ENCODE measurements around the gene DCXR. TPM values are rescaled to one million over a fixed set of nuclear protein-coding genes. Genes with fewer than 3 reads are reported as not detected.

Gene DCXR
- 100 to 1,000 TPM in 1 of 4 donors, 10 to 100 TPM in 3; 75.7 to 111 (median 91.6) TPM for polyA plus RNA-seq (ENCODE audit: insufficient read length in 4 of 4)

DNA sequence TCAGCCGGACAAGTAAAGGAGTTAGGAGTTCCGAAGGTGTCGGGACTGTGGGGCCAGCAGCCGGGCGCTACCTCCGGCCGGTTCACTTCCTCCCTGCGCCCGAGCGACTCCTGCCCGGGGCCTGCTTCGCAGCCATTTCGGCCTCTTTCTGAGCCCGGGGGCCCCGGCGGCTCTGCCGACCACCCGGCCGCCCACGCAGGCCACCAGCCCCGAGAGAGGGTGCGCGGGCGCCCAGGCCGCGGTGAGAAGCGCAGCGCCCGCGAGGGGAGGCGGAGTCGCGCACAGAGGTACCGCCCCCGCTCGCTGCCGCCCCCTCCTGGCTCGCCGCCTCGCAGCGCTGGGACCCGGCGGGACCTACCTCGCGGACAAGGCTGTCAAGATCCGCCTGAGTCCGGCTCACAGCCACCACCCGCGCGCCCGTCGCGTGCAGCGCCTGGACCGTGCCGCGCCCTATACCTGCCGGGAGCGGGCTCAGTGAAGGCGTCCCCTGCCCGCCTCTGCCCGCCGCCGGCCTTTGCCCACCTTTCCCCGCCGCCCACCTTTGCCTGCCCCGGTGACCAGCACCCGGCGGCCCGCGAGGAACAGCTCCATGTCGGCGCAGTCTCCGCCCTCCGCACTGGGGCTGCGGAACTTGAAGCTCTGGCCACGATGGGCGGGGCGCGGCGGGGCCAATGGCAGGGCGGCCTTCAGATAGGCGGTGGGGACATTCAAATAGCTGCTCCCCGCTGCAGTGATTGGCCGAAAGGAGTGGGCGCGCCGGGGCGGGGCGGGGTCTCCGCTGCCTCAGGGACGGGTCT, at the start of gene DCXR:
Gene DCXR (minus strand): TSS at position 606 of the 797 bp plus-strand sequence. CDS start 15 bp downstream, at position 591.
- peak; percentile 88 to 93 (median 90) for DNase-seq (ENCODE audit: low read depth in 4 of 4, low spot score in 3 of 4)

DNA sequence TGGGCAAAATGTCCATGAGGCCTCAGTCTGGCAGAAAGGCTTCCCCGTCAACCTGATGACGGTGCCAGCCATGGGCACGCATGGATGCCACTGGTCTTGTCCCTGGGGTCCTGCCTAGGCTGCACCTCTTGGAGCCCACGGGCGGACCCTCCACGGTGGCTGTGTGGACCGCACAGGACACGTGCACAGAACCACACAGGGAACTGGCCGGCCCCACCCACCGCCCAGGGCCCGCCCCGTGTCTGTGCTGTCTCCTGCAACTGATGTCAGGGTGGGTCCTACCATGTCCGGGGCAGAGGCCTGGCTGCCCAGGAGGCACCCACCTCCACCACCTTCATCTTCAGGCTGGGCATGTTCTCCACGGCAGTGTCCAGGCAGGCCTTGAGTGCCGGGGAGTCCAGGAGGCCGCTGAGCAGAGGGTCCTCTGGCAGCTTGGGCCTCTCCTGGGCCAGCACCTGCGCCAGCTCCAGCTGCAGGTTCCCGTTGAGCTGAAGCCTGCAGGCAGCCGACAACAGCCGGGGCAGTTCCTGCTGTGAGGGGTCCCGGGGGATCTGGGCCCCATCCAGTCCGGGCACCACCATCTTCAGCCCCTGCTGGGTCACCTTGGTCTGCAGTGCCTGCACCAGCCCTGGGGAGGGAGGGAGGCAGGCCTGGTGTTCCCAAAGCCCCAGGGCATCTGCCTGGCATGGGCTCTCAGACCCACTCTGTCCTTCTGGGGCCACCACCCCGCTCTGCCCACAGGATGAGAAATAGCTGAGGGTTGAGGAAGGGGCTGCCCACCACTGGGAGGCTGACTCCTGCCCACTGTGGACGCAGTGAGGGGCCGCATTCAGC, 48.7 kb upstream of the DCXR start:
- no peak for DNase-seq (ENCODE audit: low read depth in 4 of 4, low spot score in 3 of 4)

DNA sequence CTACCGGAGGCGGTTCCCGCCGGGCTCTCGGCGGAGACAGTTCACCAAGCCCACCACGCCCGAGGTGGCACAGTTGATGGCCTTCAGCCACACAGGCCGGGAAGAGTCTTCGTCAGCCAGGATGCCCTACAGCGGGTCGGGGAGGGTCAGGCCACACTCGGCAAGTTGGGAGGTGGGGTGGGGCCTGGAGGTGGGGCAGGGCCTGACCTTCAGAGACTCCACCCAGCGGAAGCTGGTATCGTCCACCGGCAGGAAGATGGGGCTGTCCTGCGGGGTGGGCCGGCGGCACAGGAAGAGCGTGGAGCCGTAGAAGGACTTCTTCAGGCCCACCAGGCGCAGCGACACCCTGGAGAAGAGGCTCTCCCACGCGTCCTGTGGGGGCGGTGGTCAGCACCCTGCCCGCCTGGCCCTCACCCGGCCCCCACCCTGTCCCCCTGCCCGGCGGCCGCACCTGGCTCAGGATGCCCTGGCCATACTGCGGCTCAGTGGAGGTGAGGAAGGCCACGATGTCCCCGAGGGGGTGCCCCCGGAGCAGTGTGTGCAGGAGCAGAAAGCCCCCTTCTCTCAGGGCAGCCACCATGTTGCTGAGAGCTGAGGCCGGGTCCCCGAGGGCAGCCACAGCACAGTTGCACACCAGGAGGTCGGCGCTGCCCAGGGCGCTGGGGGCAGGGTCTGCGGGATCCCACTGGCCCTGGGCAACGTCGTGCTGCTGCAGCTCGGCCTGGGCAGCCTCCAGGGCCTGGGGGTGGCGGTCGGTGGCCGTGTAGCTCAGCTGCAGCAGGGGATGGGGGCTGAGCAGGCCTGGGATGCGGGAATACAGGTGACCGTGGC, 47.7 kb upstream of the DCXR start:
- DNase-seq (ENCODE audit: low read depth in 4 of 4, low spot score in 3 of 4), result no peak

DNA sequence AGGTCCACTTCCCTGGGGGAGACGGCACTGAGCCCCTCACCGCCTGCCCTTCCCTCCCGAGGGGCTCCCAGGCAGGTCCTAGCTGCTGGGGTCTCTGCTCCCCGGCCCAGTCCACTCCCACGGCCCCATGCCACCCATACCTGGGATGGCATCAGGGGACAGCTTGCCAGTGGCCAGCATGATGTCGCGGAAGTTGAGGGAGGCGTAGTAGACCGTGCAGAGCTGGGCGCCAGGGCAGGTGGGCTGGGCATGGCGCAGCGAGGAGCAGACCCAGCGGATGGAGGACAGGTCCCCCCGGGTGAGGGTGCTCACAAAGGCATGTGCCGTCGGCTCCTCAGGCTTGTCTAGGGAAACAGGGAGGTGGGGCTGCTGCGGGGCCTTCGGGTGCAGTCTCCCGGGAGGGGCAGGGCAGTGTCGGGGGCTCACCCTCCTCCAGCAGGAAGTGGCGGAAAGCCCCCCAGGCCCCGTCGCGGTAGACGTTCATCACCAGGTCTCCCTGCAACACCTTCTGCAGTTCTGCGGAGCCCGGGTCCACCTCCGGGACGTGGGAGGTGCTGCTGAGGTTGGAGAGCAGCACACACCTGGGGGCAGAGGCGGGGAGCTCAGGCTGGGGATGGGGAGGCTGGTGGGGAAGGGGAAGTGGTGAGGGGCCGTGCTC, 47.0 kb upstream of the DCXR start:
- no peak for DNase-seq (ENCODE audit: low read depth in 4 of 4, low spot score in 3 of 4)

DNA sequence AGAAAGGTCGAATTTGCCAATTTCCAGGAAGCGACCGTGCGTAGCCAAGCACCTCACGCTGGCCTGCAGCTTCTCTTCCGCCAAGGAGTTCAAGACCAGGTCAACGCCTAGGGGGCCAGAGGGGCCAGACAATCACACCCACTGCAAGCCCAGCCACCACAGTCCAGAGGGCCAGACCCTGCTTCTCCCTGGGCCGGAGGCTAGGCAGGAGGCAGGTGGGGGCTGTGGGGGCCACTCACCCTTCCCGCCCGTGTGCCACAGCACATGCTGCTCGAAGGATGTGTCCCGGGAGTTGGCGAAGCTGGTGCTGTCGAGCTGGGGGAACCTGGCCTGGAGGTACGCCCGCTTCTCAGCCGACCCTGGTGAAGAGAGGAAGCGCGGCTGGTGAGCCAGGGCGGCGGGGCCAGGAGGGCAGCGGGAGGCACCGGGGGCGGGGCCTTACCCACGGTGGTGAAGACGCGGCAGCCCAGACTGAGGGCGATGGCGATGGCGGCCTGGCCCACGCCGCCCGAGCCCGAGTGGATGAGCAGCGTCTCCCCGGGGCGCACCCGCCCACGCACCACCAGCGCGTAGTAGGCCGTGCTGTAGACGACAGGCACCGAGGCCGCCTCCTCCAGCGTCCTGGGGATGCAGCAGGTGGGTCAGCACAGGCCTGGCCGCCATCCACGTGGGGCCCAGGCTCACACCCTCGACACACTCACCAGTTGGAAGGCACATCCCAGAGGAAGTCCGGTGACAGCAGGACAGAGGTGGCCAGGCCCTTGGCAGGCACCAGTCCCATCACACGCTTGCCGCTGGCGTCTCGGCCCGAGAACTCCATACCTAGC, 46.2 kb upstream of the DCXR start:
- no peak for DNase-seq (ENCODE audit: low read depth in 4 of 4, low spot score in 3 of 4)

DNA sequence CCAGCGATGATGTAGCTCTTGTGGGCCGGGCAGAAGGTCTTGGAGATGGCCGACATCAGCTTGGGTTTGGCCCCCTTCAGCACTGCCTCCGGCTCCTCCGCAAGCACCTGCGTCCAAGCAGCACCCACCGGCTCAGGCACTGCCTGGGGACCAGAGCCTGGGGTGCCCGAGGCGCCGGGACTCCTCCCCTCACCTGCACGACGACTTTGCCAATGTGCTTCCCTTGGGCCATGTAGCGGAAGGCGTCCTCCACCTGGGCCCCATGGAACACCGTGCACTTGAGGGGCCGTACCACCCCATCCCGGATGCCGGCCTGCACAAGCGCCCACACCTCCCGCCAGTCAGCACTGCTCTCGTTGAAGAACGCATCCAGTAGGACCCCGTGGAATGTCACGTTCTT, 45.5 kb upstream of the DCXR start:
- no peak for DNase-seq (ENCODE audit: low read depth in 4 of 4, low spot score in 3 of 4)

DNA sequence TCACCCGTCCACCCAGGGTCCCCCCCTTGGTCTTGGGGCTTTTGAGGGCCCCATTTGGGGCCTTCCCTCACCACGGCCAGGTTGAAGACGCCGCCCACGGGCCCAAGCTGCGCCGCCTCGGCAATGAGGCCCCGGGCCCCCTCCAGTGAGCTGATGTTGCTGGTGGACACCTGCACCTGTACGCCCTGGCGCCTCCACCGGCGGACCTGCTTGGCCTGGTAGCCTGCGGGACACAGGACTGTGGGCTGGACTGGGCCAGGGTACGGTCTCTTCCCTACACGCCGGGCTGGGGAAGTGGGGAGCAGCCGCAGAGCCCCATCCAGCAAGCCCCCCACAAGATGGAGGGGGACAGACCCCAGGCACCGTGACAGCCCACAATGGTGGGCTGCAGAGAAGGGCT, 45.0 kb upstream of the DCXR start:
- DNase-seq (ENCODE audit: low read depth in 4 of 4, low spot score in 3 of 4), result no peak

DNA sequence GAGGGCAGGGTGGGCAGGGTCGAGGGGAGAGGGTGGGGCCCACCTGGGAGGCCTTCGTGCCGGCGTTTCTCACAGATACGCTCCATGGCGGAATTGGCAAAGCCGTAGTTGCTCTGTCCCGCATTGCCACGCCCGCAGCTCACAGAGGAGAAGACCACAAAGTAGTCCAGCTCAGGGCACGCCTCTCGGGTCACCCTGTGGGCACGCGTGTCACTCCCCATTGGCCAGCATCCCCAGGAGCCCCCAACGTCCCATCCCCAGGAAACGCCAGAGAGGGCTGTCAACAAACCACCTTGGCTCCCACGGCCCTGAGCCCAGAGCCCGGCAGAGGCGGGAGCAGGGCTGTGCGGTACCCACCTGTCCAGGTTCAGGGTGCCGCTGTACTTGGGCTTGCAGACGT, 44.5 kb upstream of the DCXR start:
- DNase-seq (ENCODE audit: low read depth in 4 of 4, low spot score in 3 of 4), result no peak

DNA sequence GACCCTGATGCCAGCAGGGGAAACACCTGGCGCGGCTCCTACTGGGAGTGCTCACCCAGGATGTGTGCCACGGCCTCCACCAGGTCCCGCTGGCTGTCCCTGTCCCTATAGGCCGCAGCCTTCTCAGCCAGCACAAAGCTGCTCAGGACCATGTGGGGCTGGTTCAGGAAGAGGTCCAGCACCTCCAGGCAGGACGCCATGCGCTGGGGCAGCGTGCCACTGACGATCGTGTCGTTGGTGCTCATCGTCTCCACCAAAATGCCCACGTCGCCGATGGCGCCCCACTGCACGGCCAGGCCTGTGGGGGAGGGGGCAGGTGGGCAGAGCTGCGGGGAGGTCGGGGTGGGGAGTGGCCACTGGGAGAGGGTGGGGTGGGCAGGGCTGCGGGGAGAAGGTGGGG, 44.0 kb upstream of the DCXR start:
- no peak for DNase-seq (ENCODE audit: low read depth in 4 of 4, low spot score in 3 of 4)

DNA sequence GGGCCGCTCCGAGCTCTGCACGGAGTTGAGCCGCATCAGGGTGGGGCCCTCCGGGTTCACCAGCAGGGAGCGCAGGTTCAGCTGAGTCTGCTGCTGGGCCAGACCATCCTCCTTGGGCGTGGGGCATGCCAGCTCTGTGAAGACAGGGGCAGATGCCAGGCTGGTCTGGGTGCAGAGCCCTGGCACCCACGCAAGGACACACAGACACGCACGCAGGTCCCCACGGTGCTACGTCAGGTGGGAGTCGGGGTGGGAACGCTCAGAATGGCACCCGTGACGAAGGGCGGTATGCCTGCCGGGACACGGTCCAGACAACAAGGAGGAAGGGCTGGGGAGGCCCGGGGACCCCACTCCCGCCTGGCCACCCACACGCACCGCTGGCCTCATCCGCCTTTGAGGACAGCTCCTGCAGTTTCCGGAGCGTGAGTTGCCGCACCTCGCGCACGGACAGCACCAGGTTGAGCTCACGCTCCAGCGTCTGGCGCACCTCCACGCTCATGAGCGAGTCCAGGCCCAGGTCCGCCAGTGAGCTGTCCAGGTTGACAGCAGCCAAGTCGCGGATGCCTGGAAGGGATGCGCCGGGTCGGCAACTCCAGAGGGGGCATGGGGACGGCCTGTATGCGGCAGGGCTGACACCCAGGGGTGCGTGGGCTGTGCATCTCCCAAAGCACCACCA, 43.4 kb upstream of the DCXR start:
- DNase-seq (ENCODE audit: low read depth in 4 of 4, low spot score in 3 of 4), result no peak

DNA sequence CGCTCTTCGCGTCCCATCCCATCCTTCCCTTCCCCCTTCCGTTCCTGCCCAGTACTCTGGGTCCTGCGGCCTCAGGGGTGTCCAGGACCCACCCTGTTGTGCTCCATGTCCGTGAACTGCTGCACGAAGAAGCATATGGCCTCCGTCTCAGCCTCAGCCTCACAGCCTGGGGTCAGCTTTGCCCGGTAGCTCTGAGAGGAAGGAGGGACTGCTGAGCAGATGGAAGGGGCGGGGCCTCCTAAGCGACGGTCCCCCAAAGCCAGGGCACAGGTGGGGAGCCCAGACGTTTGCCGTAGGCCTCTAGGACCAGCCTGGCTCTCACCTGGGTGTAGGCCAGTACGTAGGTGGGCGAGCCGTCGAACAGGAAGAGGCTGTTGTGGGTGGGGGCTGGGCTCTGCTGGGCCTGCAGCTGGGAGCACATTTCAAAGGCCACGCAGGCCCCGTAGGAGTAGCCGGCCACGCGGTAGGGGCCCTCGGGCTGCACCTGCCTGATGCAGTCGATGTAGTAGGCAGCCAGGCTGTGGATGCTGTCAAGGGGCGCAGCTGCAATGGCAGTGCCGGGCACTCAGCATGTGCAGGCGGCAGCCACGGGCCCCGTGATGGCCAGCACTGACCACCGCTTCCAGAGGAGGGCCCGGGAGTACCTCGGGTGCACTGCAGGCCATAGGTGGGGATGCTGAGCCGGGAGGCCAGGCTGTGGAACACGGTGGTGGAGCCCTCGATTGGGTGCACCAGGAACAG, 42.7 kb upstream of the DCXR start:
- DNase-seq (ENCODE audit: low read depth in 4 of 4, low spot score in 3 of 4), result no peak

DNA sequence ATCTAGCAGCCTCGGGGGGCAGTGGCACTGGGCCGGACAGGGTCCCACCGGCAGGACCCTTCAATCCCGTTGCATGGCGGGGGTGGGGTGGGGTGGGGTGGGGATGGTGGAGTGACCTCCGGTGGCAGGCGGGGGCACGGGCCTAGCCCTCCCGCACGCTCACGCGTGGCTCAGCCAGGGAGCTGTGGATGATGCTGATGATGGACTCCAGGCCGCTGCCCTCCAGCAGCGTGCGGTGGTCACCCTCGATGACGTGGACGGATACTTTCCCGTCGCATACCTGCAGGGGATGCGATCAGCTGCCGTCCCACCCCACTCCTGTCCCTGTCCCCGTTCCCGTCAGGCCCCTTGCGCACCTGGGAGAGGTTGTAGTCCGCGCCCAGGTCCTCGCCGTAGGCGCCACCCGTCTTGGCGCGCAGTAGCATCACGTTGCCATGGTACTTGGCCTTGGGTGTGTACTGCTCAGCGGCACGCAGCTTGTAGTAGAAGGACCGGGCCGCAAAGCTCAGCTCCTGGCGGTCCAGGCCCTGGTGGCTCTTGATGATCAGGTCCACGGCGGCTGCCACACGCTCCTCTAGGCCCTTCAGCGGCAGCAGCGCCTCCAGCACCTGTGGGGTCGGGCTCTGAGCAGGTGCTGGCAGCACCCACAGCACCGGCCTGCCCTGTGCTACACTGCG, 41.6 kb upstream of the DCXR start:
- no peak for DNase-seq (ENCODE audit: low read depth in 4 of 4, low spot score in 3 of 4)

DNA sequence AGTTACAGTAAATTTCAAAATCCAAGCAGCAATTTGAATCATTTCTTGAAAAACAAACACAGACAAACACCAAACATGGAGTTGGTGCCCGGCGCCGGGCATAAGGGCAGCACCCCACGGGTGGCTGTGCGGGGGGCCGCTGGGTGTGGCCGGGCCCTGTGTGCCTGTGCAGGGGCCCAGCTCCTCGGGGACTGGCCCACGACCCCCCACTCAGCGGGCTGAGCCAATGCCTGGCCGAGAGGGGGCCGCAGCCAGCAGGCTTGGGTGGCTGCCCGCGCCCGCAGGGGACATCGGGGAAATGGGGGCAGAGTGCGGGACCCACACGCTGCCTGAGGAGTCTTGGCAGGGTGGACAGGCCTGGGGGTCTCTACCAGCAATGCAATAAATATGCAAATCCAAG, 40.9 kb upstream of the DCXR start:
- DNase-seq (ENCODE audit: low read depth in 4 of 4, low spot score in 3 of 4), result no peak

DNA sequence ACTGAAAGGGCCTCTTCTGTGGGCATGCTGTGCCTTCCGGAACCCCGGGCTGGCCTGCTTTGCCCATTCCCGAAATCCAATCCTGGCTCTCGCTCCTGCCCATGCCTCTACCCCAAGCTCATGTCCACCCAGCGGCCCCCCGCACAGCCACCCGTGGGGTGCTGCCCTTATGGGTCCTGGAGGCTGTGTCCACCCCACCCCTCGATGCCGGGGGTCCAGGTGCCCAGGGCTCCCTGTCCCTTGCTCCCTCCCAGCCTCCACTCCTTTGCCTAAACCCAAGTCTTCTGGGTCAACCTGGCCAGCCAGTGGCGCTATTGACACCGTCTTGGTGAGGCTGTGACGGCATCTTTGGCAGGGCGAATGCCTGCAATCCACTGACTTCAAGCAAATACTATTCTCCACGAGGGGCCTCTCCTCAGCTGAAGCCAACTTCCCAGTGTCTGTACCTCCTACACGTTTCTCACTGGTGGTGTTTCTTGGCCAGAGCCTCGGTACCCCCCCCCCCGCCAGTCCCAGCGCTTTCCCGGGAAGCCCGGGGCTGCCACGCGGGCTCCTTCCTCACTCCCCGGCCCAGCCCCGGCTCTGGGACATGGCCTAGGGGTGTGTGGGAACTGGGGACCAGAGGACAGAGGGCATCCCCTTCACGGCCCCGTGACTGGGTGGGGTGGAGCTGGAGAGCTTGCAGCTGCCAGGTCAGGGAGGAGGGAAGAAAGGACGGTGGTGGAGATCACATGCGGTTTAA, 40.3 kb upstream of the DCXR start:
- DNase-seq (ENCODE audit: low read depth in 4 of 4, low spot score in 3 of 4), result no peak

DNA sequence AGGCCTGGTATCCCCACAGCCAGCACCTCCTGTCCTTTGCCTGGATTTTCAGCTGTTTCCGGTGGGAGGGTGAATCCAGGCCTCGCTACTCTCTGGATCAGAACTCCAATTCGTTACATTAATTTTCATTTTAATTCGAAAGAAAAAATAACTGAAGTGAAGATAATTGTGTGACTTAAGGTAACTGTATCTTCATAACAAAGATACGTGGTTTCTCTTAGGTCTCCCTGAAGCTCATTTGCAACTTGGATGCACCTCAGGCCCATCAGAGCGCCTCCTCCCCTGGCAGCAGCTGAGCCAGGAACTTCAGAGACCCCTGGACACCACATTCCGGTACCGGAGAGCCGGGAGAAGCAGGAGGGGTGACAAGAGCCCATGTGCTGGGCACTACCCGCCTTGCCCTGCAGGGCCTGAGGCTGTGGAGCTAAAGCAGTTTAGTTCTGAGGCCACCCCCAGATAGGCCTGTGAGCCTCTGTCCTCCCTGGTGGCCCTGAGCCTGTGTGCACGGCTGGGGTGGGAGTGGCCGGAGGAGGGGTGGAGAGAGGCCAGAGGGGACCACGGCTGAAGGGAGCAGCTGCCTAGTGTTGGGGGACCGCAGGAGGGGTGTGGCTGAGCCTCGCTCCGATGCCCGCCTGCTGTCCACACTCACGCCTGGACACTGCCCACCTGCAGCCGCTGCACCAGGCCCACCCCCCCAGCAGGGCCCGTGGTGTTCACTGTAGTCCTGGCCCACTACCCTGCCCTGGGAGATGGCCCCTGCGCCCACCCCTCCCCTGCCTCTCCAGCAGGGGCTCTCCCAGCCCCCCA, 39.5 kb upstream of the DCXR start:
- no peak for DNase-seq (ENCODE audit: low read depth in 4 of 4, low spot score in 3 of 4)

Measured in right renal pelvis (tissue), 4 donors.